ENCODE data around the gene ZNF205. TPM values are rescaled to one million over a fixed set of nuclear protein-coding genes. Genes with fewer than 3 reads are reported as not detected.

Gene ZNF205
- total and polyA plus RNA-seq, 7 donors, result 1.8 to 5.4 (median 1.9) TPM

- peak overlapping the region; percentile 61 for H3K4me3 ChIP-seq
- intact Hi-C loops (cut with DNase I), result no loop called here
- DNase-seq, result no peak
- H3K27me3 ChIP-seq (ENCODE audit: insufficient read depth in 3 of 3, low read length in 2 of 3), result no peaks in the 10 kb centered on the region
- ATAC-seq, result peak in 1 of 4 donors; percentile 21
- H3K36me3 ChIP-seq (ENCODE audit: insufficient read depth in 1 of 2, low read depth in 1 of 2), result peaks cover 0 to 34% of the 10 kb centered on the region in 2 donors
- peak overlapping the region; percentile 96 for H3K27ac ChIP-seq
- H3K9me3 ChIP-seq, result no peaks in the 10 kb centered on the region
- H3K4me1 ChIP-seq, result peaks cover 30% of the 10 kb centered on the region
- 58 to 72% (median 70%) methylated on average over 22 of the region's 22 CpGs for WGBS, 3 donors
- no peak for TF ChIP-seq CTCF (IDR thresholded peaks at IDR 0.05)
These were observed 29.9 kb downstream of the ZNF205 start for GRCh38 chr16:3142327-3142726.

- DNase-seq (peak; percentile 27 to 63), ATAC-seq (peak; percentile 9 to 46 (median 24))
- Histone ChIP-seq H3K27ac (peak overlapping the region; percentile 96), H3K9me3 (no peaks in the 10 kb centered on the region), H3K4me3 (peak overlapping the region; percentile 61), H3K27me3 (ENCODE audit: insufficient read depth in 3 of 3, low read length in 2 of 3) (no peaks in the 10 kb centered on the region), H3K4me1 (peaks cover 26% of the 10 kb centered on the region), H3K36me3 (ENCODE audit: insufficient read depth in 1 of 2, low read depth in 1 of 2) (peaks cover 0 to 31% of the 10 kb centered on the region in 2 donors)
- TF ChIP-seq CTCF (IDR thresholded peaks at IDR 0.05), result no peak
- WGBS, 3 donors, result 30 to 48% (median 33%) methylated on average over 13 of the region's 13 CpGs
- intact Hi-C loops (cut with DNase I), result no loop called here
These were observed 30.4 kb downstream of the ZNF205 start for GRCh38 chr16:3142770-3143169.

- peak overlapping the region; percentile 96 for H3K27ac ChIP-seq
- no peaks in the 10 kb centered on the region for H3K27me3 ChIP-seq (ENCODE audit: insufficient read depth in 3 of 3, low read length in 2 of 3)
- 39 to 50% (median 41%) methylated on average over 10 to 11 of the region's 11 CpGs for WGBS, 3 donors
- H3K4me1 ChIP-seq, result peaks cover 25% of the 10 kb centered on the region
- ATAC-seq (peak in 3 of 4 donors; percentile 6 to 67 (median 56)), DNase-seq (no peak)
- no peak for TF ChIP-seq CTCF (IDR thresholded peaks at IDR 0.05)
- intact Hi-C loops (cut with DNase I), result no loop called here
- no peaks in the 10 kb centered on the region for H3K9me3 ChIP-seq
- peaks cover 0 to 27% of the 10 kb centered on the region in 2 donors for H3K36me3 ChIP-seq (ENCODE audit: insufficient read depth in 1 of 2, low read depth in 1 of 2)
- peak overlapping the region; percentile 61 for H3K4me3 ChIP-seq
These were observed 30.8 kb downstream of the ZNF205 start for GRCh38 chr16:3143189-3143588.

GRCh38 chr16:3143598-3144320 is 31.4 kb downstream of the ZNF205 start:
- WGBS, 3 donors, result 28 to 45% (median 31%) methylated on average over 21 to 23 of the region's 23 CpGs
- intact Hi-C loops (cut with DNase I), result no loop called here
- Histone ChIP-seq H3K4me3 (peak overlapping the region; percentile 61), H3K4me1 (peaks cover 25% of the 10 kb centered on the region), H3K36me3 (ENCODE audit: insufficient read depth in 1 of 2, low read depth in 1 of 2) (peaks cover 0 to 22% of the 10 kb centered on the region in 2 donors), H3K9me3 (no peaks in the 10 kb centered on the region), H3K27ac (peak overlapping the region; percentile 96), H3K27me3 (ENCODE audit: insufficient read depth in 3 of 3, low read length in 2 of 3) (no peaks in the 10 kb centered on the region)
- TF ChIP-seq CTCF (IDR thresholded peaks at IDR 0.05), result no peak
- ATAC-seq (peak; percentile 88 to 90 (median 89)), DNase-seq (peak; percentile 77 to 91)

All from psoas muscle (tissue), 8 donors.